Mammary epithelial cell (primary cell): ENCODE measurements around the gene SUGP1.

Experiments used
- CTCF ChIP-seq, 2 donors: IDR thresholded peaks in 1 of 2; conservative IDR thresholded peaks in 1 of 2; 2 replicates each; pipeline ENCODE4 v1.5.1; 2011 to 2012; ENCODE audit warnings: inconsistent platforms in 2 of 2, low read length in 2 of 2, mild to moderate bottlenecking in 2 of 2, control low read depth in 1 of 2, low read depth in 1 of 2; ENCODE audit not compliant: insufficient read depth in 1 of 2; ENCODE audit errors: extremely low read depth in 1 of 2
- EZH2 ChIP-seq: IDR thresholded peaks from 2 replicates; pipeline ENCODE4 v1.6.1; 2012; ENCODE audit warnings: low read length, inconsistent platforms, borderline replicate concordance

GRCh38 chr19:19236173-19236572, 84.1 kb downstream of the SUGP1 start:
- TF ChIP-seq CTCF (conservative IDR thresholded peaks at IDR 0.05 in 1 of 2, IDR thresholded peaks at IDR 0.05 in 1 of 2; ENCODE audit: extremely low read depth in 1 of 2, insufficient read depth in 1 of 2, low read depth in 1 of 2, low read length in 2 of 2) = no peak
- TF ChIP-seq EZH2 = no peak
